NCI-H82 treated with DMSO at 0.1 percent for 48 hours (cell line): Measurements from ENCODE around the gene DPP8.
"Not testable (repeated sequence)": the region's sequence is repeated elsewhere in the genome, so short reads cannot be mapped to it uniquely, and the experiment has no call there.

Experiments
- DNase-seq: peaks from one replicate; lab custom pipeline; 2025; ENCODE audit not compliant: unreplicated experiment; lab: John Stamatoyannopoulos, UW

Gene DPP8

GRCh38 chr15:65525622-65526021, 8.1 kb upstream of the DPP8 start:
- no peak for DNase-seq

GRCh38 chr15:65524226-65524625, 6.7 kb upstream of the DPP8 start:
- DNase-seq, result no peak

- no peak for DNase-seq
Observed at GRCh38 chr15:65521350-65521749, 3.9 kb upstream of the DPP8 start.

- DNase-seq, result no peak
Observed at GRCh38 chr15:65518633-65519285, 1.3 kb upstream of the DPP8 start.

- DNase-seq, result no peak
Observed at GRCh38 chr15:65517866-65518207, 348 bp upstream of the DPP8 start.

GRCh38 chr15:65512807-65513416, 4.6 kb downstream of the DPP8 start:
- DNase-seq, result no peak

GRCh38 chr15:65512189-65512588, 5.3 kb downstream of the DPP8 start:
- DNase-seq, result no peak

- no peak for DNase-seq
Observed at GRCh38 chr15:65509321-65509720, 8.2 kb downstream of the DPP8 start.

GRCh38 chr15:65494076-65494475, 23.4 kb downstream of the DPP8 start:
- DNase-seq, result no peak

- no peak for DNase-seq
Observed at GRCh38 chr15:65484876-65485275, 32.6 kb downstream of the DPP8 start.

GRCh38 chr15:65476903-65477302, 40.6 kb downstream of the DPP8 start:
- no peak for DNase-seq

GRCh38 chr15:65470866-65471265, 46.6 kb downstream of the DPP8 start:
- DNase-seq, result no peak

- DNase-seq, result no peak
Observed at GRCh38 chr15:65468229-65468909, 49.1 kb downstream of the DPP8 start.

- DNase-seq, result no peak
Observed at GRCh38 chr15:65466901-65467300, 50.6 kb downstream of the DPP8 start.

- DNase-seq, result not testable (repeated sequence)
Observed at GRCh38 chr15:65463096-65463495, 54.4 kb downstream of the DPP8 start.

GRCh38 chr15:65460741-65461347, 56.6 kb downstream of the DPP8 start:
- no peak for DNase-seq

- not testable (repeated sequence) for DNase-seq
Observed at GRCh38 chr15:65455256-65455655, 62.2 kb downstream of the DPP8 start.

GRCh38 chr15:65451989-65452388, 65.5 kb downstream of the DPP8 start:
- no peak for DNase-seq

GRCh38 chr15:65450556-65450955, 66.9 kb downstream of the DPP8 start:
- DNase-seq, result no peak

- DNase-seq, result no peak
Observed at GRCh38 chr15:65447145-65447544, 70.3 kb downstream of the DPP8 start.

- DNase-seq, result no peak
Observed at GRCh38 chr15:65434201-65434600, 83.3 kb downstream of the DPP8 start.

- DNase-seq, result no peak
Observed at GRCh38 chr15:65431731-65432130, 85.8 kb downstream of the DPP8 start.
